Umbilical cord (tissue), 2 donors: ENCODE results near the gene NUDT22. TPM values are rescaled to one million over a fixed set of nuclear protein-coding genes. Genes with fewer than 3 reads are reported as not detected.
A peak's percentile ranks its signal among the peaks of the same experiment; 100 is the strongest.

Experiments used
- DNase-seq: peaks from one replicate; pipeline ENCODE4 v3.0.0-alpha.2; 2015; ENCODE audit warnings: low spot score
- total RNA-seq: library from RNA; depleted of rRNA; stranded (reverse); fragments of >200 nt; gene quantifications from one replicate; pipeline ENCODE4 v1.2.3, GENCODE V29; 2014; ENCODE audit warnings: low replicate concordance; ENCODE audit not compliant: insufficient read depth

The NUDT22 gene
- total RNA-seq, 1 donor from 2014 or later: 17.3 TPM

- peak; percentile 100 for DNase-seq
Measured at GRCh38 chr11:64269540-64270220, 43.6 kb downstream of the NUDT22 start.

- no peak for DNase-seq
Measured at GRCh38 chr11:64275031-64275800, 49.1 kb downstream of the NUDT22 start.

GRCh38 chr11:64275841-64276240, 49.8 kb downstream of the NUDT22 start:
- no peak for DNase-seq

- DNase-seq: no peak
Measured at GRCh38 chr11:64276653-64277431, 50.8 kb downstream of the NUDT22 start.

GRCh38 chr11:64278576-64279190, 52.6 kb downstream of the NUDT22 start:
- DNase-seq: no peak

Other genes starting within 250 kb of the NUDT22 start
- 17.6 TPM for gene OTUB1, start 239.8 kb upstream of the NUDT22 start, total RNA-seq
- gene FLRT1, start 190.3 kb upstream of the NUDT22 start, total RNA-seq: 0.48 TPM
- 8.9 TPM for gene MACROD1, start 60.2 kb upstream of the NUDT22 start, total RNA-seq
- 47.2 TPM for gene STIP1, start 40.1 kb upstream of the NUDT22 start, total RNA-seq
- 14.2 TPM for gene FERMT3, start 19.6 kb upstream of the NUDT22 start, total RNA-seq
- gene TRPT1, start 88 bp upstream of the NUDT22 start, total RNA-seq: 23.6 TPM
- gene DNAJC4, start 4.3 kb downstream of the NUDT22 start, total RNA-seq: 13.5 TPM
- 46.9 TPM for gene VEGFB, start 8.3 kb downstream of the NUDT22 start, total RNA-seq
- gene FKBP2, start 14.8 kb downstream of the NUDT22 start, total RNA-seq: 32.7 TPM
- gene PPP1R14B, start 20.7 kb downstream of the NUDT22 start, total RNA-seq: 60.4 TPM
- 17.6 TPM for gene PLCB3, start 25.3 kb downstream of the NUDT22 start, total RNA-seq
- gene BAD, start 58.4 kb downstream of the NUDT22 start, total RNA-seq: 52.5 TPM
- 0.48 TPM for gene GPR137, start 59.6 kb downstream of the NUDT22 start, total RNA-seq
- 3.6 TPM for gene KCNK4, start 65.0 kb downstream of the NUDT22 start, total RNA-seq
- gene CATSPERZ, start 74.1 kb downstream of the NUDT22 start, total RNA-seq: not detected
- gene ESRRA, start 79.2 kb downstream of the NUDT22 start, total RNA-seq: 12.0 TPM
- 226 TPM for gene TRMT112, start 91.3 kb downstream of the NUDT22 start, total RNA-seq
- 152 TPM for gene PRDX5, start 91.8 kb downstream of the NUDT22 start, total RNA-seq
- 3.6 TPM for gene CCDC88B, start 113.9 kb downstream of the NUDT22 start, total RNA-seq
- gene RPS6KA4, start 132.9 kb downstream of the NUDT22 start, total RNA-seq: 16.4 TPM